Endothelial cell of umbilical vein (primary cell): Measurements from ENCODE around the gene POLE2. TPM values are rescaled to one million over a fixed set of nuclear protein-coding genes. Genes with fewer than 3 reads are reported as not detected.

Experiments
- BruUV-seq: library from RNA; stranded (reverse); fragments of 400-500 nt; replicated peaks from 2 replicates; lab custom pipeline; 2021; lab: Mats Ljungman, UMichigan
- CTCF ChIA-PET: fragments of 300-600, 350-600 bp; sonication (Branson Sonifier 250); formaldehyde crosslinking; loops from one replicate; lab custom pipeline; 2021; ENCODE audit warnings: antibody characterized with exemption, inconsistent platforms; lab: Charles Lee
- POLR2A ChIA-PET: fragments of 300-600, 350-600 bp; sonication (Branson Sonifier 250); formaldehyde crosslinking; loops from one replicate; lab custom pipeline; 2021; ENCODE audit warnings: antibody characterized with exemption, inconsistent platforms; lab: Charles Lee
- DNase-seq: peaks from one replicate; pipeline ENCODE4 v3.0.0-alpha.2; 2011; ENCODE audit warnings: low read depth, low spot score
- FAIRE-seq: peaks from 2 replicates; lab custom pipeline; 2011; peaks lifted over from hg19 to GRCh38; lab: Jason Lieb, UNC
- H2AFZ ChIP-seq: 2 replicates; pipeline ENCODE4 v1.6.0; 2012; ENCODE audit warnings: low read depth, low read length, control low read depth, inconsistent platforms
- H3K27ac ChIP-seq: 2 replicates; pipeline ENCODE4 v1.5.1; 2011; ENCODE audit warnings: low read depth, mild to moderate bottlenecking, control low read depth, low read length, moderate library complexity; ENCODE audit not compliant: insufficient read depth
- H3K27me3 ChIP-seq, 2 experiments: 2 replicates each; pipeline versions ENCODE4 v1.6.0 to v1.6.1; 2011; ENCODE audit warnings: low read length in 2 of 2, mixed read lengths in 1 of 2; ENCODE audit not compliant: control insufficient read depth in 2 of 2, insufficient read depth in 2 of 2
- H3K36me3 ChIP-seq, 2 experiments: 2 replicates in 1 of 2; 3 replicates in 1 of 2; pipeline ENCODE4 v1.5.1; 2011; ENCODE audit warnings: low read length in 2 of 2, mild to moderate bottlenecking in 1 of 2, moderate library complexity in 1 of 2; ENCODE audit not compliant: control insufficient read depth in 2 of 2, insufficient read depth in 2 of 2; ENCODE audit errors: extremely low read depth in 1 of 2
- H3K4me1 ChIP-seq: 3 replicates; pipeline ENCODE4 v1.5.1; 2011; ENCODE audit warnings: mild to moderate bottlenecking, low read length; ENCODE audit not compliant: control insufficient read depth, insufficient read depth; ENCODE audit errors: extremely low read depth
- H3K4me2 ChIP-seq: 2 replicates; pipeline ENCODE4 v1.6.1; 2011; ENCODE audit warnings: low read length, control low read depth, mixed read lengths; ENCODE audit not compliant: insufficient read depth
- H3K4me3 ChIP-seq, 3 experiments: fragments of 200-600 bp in 1 of 3; sonication (generic), shearing (Covaris generic) in 1 of 3; replicated peaks in 1 of 3; 2 replicates each; pipeline ENCODE4 v1.5.1; 2011 to 2016; ENCODE audit warnings: control low read depth in 3 of 3, low read length in 3 of 3, mild to moderate bottlenecking in 2 of 3, inconsistent platforms in 1 of 3, low read depth in 1 of 3, moderate library complexity in 1 of 3; ENCODE audit not compliant: insufficient read depth in 1 of 3
- H3K79me2 ChIP-seq: 2 replicates; pipeline ENCODE4 v1.6.0; 2012; ENCODE audit warnings: low read length, inconsistent platforms; ENCODE audit not compliant: control insufficient read depth, insufficient read depth
- H3K9ac ChIP-seq: replicated peaks from 2 replicates; pipeline ENCODE3; 2011; ENCODE audit warnings: low read length, control low read depth; ENCODE audit not compliant: insufficient read depth; ENCODE audit errors: extremely low read depth
- H3K9me1 ChIP-seq: replicated peaks from 3 replicates; pipeline ENCODE4 v1.6.0; 2011; ENCODE audit warnings: mild to moderate bottlenecking, low read length; ENCODE audit not compliant: control insufficient read depth, insufficient read depth; ENCODE audit errors: extremely low read depth
- H3K9me3 ChIP-seq: replicated peaks from 2 replicates; pipeline ENCODE4 v1.5.1; 2012; ENCODE audit warnings: low read length, inconsistent platforms; ENCODE audit not compliant: control insufficient read depth, insufficient read depth
- H4K20me1 ChIP-seq: replicated peaks from 2 replicates; pipeline ENCODE3; 2011; ENCODE audit warnings: mild to moderate bottlenecking, low read length; ENCODE audit not compliant: control insufficient read depth, insufficient read depth; ENCODE audit errors: extremely low read depth
- CTCF ChIP-seq, 2 donors: IDR thresholded peaks; 1 replicate in 1 of 2; 2 replicates in 1 of 2; pipeline ENCODE4 v1.5.1; 2011; ENCODE audit warnings: low read length in 2 of 2, mild to moderate bottlenecking in 2 of 2, moderate library complexity in 2 of 2, control low read depth in 1 of 2, inconsistent platforms in 1 of 2, low read depth in 1 of 2; ENCODE audit not compliant: insufficient read depth in 1 of 2; ENCODE audit errors: extremely low read depth in 1 of 2
- EZH2 ChIP-seq: IDR thresholded peaks from 2 replicates; pipeline ENCODE4 v1.6.1; 2012; ENCODE audit warnings: borderline replicate concordance, low read depth, mild to moderate bottlenecking, moderate library complexity, low read length, inconsistent platforms; ENCODE audit not compliant: severe bottlenecking
- FOS ChIP-seq: IDR thresholded peaks from 2 replicates; pipeline ENCODE4 v1.6.1; 2011; ENCODE audit warnings: mild to moderate bottlenecking, low read length, moderate library complexity, borderline replicate concordance; ENCODE audit not compliant: insufficient read depth
- GATA2 ChIP-seq: IDR thresholded peaks from 2 replicates; pipeline ENCODE4 v1.7.0; 2011; ENCODE audit warnings: low read depth, mild to moderate bottlenecking, moderate library complexity, mixed read lengths, low read length; ENCODE audit not compliant: insufficient read length, insufficient read depth
- JUN ChIP-seq: IDR thresholded peaks from 2 replicates; pipeline ENCODE4 v1.6.1; 2011; ENCODE audit warnings: borderline replicate concordance, low read depth; ENCODE audit not compliant: insufficient read length, insufficient read depth
- MAX ChIP-seq: IDR thresholded peaks from 2 replicates; pipeline ENCODE4 v1.6.1; 2011; ENCODE audit not compliant: insufficient read depth, insufficient read length
- MYC ChIP-seq: IDR thresholded peaks from one replicate; pipeline ENCODE4 v1.6.1; 2011; ENCODE audit warnings: mild to moderate bottlenecking, low read depth, low read length
- POLR2A ChIP-seq: IDR thresholded peaks from 2 replicates; pipeline ENCODE4 v1.6.1; 2012; ENCODE audit warnings: low read depth, mild to moderate bottlenecking, control low read depth, low read length
- POLR2AphosphoS5 ChIP-seq: IDR thresholded peaks from 2 replicates; pipeline ENCODE4 v1.6.1; 2012; ENCODE audit warnings: low read depth, mild to moderate bottlenecking, control low read depth, low read length, moderate library complexity; ENCODE audit not compliant: insufficient read depth
- dilution Hi-C: fragments of 300-500 bp; cut with MboI; formaldehyde crosslinking; loops from one replicate; pipeline ENCODE4 v1.15.0; 2019; ENCODE audit warnings: low sequenced_read_pairs; ENCODE audit not compliant: extremely low pct_ligation_motif_present
- intact Hi-C: fragments of 100-400 bp; cut with micrococcal nuclease; formaldehyde crosslinking; loops from one replicate; pipeline ENCODE4 v1.10.0; 2022
- polyA plus RNA-seq, 4 experiments: library from polyadenylated mRNA; depleted of rRNA in 3 of 4; stranded (reverse) in 3 of 4; unstranded in 1 of 4; fragments of >200 nt; gene quantifications; 2 replicates each; pipeline versions ENCODE4 v1.2.1 to v1.2.3, GENCODE V29; 2011 to 2012; ENCODE audit warnings: missing spikeins in 1 of 4
- total RNA-seq: library from RNA; stranded (reverse); gene quantifications from 2 replicates; pipeline ENCODE4 v1.2.3, GENCODE V29; 2021

The POLE2 gene
- total and polyA plus RNA-seq, 2 donors (not counting 3 experiments of a cell fraction or from before 2014, with no cell fraction given) = 12.5 to 16.4 TPM

- TSS peak; percentile 54 for BruUV-seq
- DNase-seq (peak; percentile 85), FAIRE-seq (peak; percentile 74)
- Histone ChIP-seq H3K4me3 (peak within 1 kb of the TSS; percentile 48 to 91 (median 72)), H3K9ac (peak within 1 kb of the TSS; percentile 71), H3K4me1 (peaks cover 9% of the 10 kb centered on the region), H3K36me3 (no peaks in the 10 kb centered on the region), H3K79me2 (no peaks in the 10 kb centered on the region), H3K9me3 (no peaks in the 10 kb centered on the region), H3K27me3 (no peaks in the 10 kb centered on the region), H3K4me2 (peak within 1 kb of the TSS; percentile 81), H2AFZ (peak within 1 kb of the TSS; percentile 38), H3K9me1 (no peaks in the 10 kb centered on the region), H4K20me1 (no peaks in the 10 kb centered on the region), H3K27ac (peak within 1 kb of the TSS; percentile 10)
- TF ChIP-seq POLR2A (peak; percentile 95), MYC (no peak), POLR2AphosphoS5 (peak; percentile 91)
- dilution Hi-C loops = no loop called here
- ChIA-PET CTCF (interaction anchor here (0.9 to 2.3 kb wide), 3 partner anchors 55 to 72 kb away, joined by 3 to 14 read pairs (median 4); partner anchors contain the start of genes MGAT2 and RPL36AL), POLR2A (interaction anchor here (1.1 kb wide), 1 partner anchor 74 kb away, joined by 3 read pairs; the partner anchor contains the start of gene KLHDC2)
- intact Hi-C loops = loop anchor here (2.0 kb wide), 3 partner anchors 58 to 106 kb away; partner anchors contain the start of genes DNAAF2 and RPS29
Observed at GRCh38 chr14:49692811-49693734, 5.1 kb upstream of the POLE2 start, which contains the start of gene KLHDC1. KLHDC1 (plus strand) TSS chr14:49693120; CDS start chr14:49693195, 75 bp downstream.

GRCh38 chr14:49692193-49692757 lies 4.3 kb upstream of the POLE2 start:
- Histone ChIP-seq H3K27me3 (no peaks in the 10 kb centered on the region), H3K4me2 (peak overlapping the region; percentile 81), H3K36me3 (no peaks in the 10 kb centered on the region), H3K27ac (peak overlapping the region; percentile 10), H3K79me2 (peaks cover 3% of the 10 kb centered on the region), H3K4me1 (peaks cover 9% of the 10 kb centered on the region), H3K9me1 (no peaks in the 10 kb centered on the region), H3K9me3 (no peaks in the 10 kb centered on the region), H3K4me3 (peak overlapping the region; percentile 2 to 91 (median 72)), H3K9ac (peak overlapping the region; percentile 71), H4K20me1 (no peaks in the 10 kb centered on the region), H2AFZ (peak overlapping the region; percentile 13)
- FAIRE-seq = no peak
- dilution Hi-C loops = no loop called here
- intact Hi-C loops = loop anchor here (2.0 kb wide), 3 partner anchors 57 to 105 kb away; partner anchors contain the start of genes DNAAF2 and RPS29
- no TSS peak for BruUV-seq
- ChIA-PET POLR2A (interaction anchor here (1.1 kb wide), 1 partner anchor 75 kb away, joined by 3 read pairs; the partner anchor contains the start of gene KLHDC2), CTCF (interaction anchor here (0.9 to 2.3 kb wide), 3 partner anchors 56 to 72 kb away, joined by 3 to 14 read pairs (median 4); partner anchors contain the start of genes MGAT2 and RPL36AL)
- TF ChIP-seq EZH2 (no peak), POLR2A (no peak), POLR2AphosphoS5 (no peak), JUN (no peak), MYC (no peak), CTCF (IDR thresholded peaks at IDR 0.05; ENCODE audit: extremely low read depth in 1 of 2, insufficient read depth in 1 of 2, low read depth in 1 of 2, low read length in 2 of 2) (no peak), GATA2 (no peak), MAX (no peak), FOS (no peak)
- DNase-seq = no peak
